Measurements from ENCODE around the gene ATR.
"Not testable (repeated sequence)": the region's sequence is repeated elsewhere in the genome, so short reads cannot be mapped to it uniquely, and the experiment has no call there.

ATR gene

DNA sequence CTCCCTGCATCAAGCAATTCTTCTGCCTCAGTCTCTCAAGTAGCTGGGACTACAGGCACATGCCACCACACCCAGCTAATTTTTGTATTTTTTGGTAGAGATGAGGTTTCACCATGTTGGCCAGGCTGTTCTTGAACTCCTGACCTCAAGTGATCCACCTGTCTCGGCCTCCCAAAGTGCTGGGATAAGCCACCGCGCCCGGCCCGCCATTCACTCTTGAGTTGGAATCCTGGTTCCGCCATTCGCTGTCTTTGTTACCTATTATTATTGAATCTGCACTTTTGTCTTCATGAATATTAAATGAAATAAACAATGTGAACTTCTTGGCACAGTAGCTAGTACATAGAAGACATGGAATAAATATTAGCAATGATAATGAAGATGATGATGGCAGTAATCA, 13.7 kb upstream of the ATR start:
- DNase-seq, result not testable (repeated sequence)

DNA sequence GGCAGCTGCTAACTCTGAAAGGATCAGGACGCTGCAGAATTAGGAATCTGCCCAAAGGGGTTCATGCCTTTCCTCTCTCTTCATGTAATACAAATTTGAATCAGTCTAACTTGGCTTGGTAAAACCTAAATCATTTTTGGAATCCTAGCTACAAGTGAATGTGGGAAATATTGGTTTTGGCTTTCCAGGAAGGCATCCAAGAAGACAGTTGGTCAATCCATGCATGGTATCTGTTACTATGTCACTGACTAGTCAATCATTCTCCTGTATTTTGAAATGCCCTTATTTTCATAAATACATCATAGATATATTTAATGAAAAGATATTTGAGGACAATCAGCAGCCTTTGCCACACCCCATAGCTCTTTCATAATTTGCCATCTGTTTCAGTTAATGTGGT, 10.2 kb upstream of the ATR start:
- no peak for DNase-seq

DNA sequence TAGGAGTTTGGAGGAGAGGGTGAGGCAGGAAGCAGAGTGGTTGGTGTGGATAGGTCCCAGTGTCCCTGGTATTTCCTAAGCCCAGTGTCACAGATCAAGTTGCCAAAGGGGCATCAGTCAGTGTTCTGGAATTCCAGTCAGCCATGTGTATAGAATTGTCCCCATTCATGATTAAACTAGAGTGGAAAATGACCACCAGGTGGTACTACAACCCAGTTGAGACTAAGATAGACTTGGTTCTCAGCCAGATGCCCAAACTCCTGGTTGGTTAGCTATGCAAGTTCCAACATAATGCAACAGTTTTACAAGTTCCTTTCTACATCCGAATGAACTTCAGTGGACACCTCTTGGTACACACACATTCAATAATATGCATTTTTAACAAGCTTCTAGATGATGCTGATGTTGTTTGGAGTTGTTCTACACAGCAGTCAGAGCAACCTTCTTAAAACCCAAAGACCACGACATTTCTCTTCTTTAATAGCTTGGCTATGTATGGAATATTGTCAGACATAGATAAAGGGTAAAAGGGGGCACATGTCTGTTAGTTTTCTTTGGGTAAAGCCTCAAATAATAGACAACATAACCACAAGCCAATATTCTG, 8.4 kb upstream of the ATR start:
- DNase-seq, result peak; percentile 52

DNA sequence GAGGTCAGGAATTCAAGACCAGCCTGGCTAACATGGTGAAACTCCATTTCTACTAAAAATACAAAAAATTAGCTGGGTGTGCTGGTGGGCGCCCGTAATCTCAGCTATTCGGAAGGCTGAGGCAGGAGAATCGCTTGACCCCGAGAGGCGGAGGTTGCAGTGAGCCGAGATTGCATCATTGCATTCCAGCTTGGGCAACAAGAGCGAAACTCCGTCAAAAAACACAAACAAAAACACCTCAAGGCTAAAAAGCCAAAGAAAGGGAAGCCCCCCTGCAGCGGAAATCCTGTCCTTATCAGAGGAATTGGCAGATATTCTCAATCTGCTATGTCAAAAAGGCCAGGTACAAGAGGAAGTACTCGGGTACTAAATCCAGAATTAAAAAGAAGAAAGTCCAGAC, 2.5 kb upstream of the ATR start:
- not testable (repeated sequence) for DNase-seq

DNA sequence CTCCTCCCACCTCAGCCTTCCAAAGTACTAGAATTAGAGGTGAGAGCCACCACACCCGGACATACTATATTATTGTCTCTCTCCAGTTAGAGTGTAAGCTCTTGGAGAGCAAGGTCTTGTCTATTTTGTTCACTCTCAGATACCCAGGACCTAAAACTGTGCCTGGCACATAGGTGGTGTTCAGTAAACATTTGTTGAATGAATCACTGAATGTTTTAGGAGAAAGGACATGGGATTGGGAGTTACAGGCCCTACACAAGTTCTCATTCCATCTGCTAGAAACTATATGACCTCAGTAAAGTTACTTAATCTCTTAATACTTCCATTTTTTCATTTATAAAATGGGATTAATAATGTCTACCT, 1.5 kb upstream of the ATR start:
- DNase-seq, result no peak

DNA sequence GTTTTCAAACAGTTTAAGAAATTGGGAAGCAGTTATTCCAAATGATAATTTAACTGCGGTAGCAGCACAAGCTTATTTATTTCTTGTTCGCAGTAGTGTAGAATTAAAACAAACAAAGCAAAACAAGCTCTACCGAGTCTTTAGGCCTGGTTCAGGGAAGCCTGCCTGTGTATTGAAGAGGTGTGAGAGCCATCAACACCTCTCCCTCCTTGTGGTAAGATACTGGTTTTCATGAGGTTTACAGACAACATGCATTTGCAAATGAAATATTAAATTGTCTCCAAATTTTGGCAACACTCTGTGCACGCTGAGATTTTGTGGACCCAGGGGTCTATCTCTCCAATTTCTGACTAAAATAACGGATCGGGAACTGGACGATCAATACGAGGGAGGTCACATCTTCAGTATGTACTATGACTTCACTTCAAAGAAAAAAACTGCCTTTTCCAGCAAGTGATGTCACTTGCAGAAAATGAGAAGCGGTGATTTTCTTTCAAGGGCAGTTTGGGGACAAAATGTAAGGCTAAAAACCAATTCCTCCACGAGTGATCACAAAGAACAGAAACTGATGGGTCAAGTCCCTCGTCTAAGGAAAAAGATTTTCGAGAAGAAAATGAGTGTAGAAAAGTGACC, 721 bp downstream of the ATR start:
- DNase-seq, result peak; percentile 20

DNA sequence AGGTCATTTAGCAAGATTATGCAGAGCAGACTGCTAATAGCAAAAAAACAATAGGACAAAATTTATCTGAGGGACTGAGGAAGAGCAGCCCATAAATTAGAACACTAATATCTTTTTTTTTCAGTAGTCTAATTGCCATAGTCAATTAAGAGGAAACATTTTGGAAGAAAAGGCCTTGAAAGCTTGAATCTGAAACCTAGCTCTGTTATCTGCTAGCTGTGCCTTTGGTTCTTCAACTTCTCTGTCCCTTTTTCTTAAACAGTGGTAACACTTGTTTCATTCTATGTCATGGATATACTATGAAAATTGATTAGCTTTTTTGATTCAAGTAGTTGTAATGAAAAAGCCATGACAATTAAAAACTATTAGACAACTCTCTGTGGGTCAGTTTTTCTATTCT, 1.7 kb downstream of the ATR start:
- no peak for DNase-seq

DNA sequence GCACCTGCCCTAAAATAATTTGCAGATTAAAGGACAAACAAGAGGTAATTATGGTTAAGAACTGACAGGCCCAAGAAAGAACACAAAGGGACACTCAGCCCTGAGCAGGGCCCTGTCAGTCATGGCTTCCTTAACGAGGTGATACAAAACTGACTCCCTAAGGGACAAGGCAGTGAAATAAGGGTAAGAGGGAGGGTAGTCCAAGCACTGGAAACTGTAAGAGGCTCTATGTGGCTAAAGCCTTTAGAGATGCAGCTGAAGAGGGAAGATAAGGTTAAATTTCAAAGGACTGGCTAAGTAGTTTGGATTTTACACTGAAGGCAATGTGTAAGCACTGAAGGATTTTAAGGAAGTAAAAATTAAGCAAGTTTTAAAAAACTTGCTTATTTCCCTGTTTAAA, 3.9 kb downstream of the ATR start:
- DNase-seq, result no peak

DNA sequence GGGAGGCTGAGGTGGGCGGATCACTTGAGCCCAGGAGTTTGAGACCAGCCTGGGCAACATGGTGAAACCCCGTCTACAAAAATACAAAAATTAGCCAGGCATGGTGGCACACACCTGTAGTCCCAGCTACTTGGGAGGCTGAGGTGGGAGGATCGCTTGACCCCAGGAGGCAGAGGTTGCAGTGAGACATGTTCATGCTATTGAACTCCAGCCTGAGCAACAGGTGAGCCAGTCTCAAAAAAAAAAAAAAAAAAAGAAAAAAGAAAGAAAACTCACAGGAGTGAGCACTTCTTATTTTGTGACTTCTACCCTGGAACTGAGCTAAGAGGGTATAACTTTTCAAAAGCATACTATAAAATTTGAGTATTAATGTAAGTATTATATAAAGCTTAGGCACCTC, 4.3 kb downstream of the ATR start:
- DNase-seq, result not testable (repeated sequence)

DNA sequence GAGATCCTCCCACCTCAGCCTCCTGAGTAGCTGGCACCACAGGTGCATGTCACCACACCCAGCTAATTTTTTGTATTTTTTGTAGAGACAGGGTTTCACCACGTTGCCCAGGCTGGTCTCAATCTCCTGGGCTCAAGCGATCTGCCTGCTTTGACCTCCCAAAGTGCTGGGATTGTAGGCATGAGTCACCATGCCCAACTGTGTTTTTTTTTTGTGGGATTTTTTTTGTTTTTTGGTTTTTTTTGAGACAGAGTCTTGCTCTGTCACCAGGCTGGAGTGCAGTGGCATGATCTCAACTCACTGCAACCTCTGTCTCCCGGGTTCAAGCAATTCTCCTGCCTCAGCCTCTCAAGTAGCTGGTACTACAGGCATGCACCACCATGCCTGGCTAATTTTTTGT, 9.1 kb downstream of the ATR start:
- not testable (repeated sequence) for DNase-seq

DNA sequence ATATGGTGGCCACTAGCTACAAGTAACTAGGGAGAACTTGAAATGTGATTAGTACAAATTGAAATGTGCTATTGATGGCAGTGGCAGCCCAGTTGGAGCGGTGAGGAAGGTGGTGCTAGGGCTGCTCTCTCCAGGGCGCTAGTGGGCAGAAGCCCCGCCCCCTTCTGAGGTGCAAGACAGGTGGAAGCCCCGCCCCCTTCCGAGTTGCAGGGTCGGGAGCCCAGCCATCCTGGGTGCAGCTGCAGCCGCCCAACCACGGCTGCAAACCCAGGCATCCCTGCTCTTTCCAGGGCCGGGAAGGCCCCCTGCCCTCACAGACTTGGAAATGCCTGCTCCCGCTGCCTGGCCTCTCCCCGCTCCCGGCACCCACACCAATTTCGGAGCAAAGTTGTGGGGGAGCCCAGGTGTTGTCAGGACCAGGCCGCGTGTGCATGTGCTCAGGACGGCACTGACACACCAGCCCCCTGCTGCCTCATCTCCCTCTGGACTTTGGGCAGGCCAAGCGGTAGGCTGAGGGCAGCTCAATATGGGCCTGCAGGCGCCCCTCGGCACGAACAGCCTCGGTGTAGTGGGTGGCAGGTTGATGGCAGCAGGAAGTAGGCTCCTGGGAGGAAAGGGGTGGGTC, 10.0 kb downstream of the ATR start:
- no peak for DNase-seq

DNA sequence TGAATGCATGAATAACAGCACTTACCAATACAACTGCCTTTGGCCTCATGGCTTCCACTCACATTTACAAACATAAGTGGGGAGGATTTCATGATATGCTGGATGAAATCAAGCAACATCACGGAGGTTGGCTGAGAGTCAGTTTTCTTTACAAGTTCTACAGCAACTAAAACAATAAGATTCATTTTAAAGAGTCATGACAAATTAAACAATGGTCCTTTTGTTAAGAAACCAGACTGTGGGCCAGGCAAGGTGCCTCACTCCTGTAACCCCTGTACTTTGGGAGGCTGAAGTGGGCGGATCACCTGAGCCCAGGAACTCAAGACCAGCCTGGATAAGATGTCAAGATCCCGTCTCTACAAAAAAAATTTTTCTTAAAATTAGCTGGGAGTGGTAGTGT, 12.4 kb downstream of the ATR start:
- no peak for DNase-seq

DNA sequence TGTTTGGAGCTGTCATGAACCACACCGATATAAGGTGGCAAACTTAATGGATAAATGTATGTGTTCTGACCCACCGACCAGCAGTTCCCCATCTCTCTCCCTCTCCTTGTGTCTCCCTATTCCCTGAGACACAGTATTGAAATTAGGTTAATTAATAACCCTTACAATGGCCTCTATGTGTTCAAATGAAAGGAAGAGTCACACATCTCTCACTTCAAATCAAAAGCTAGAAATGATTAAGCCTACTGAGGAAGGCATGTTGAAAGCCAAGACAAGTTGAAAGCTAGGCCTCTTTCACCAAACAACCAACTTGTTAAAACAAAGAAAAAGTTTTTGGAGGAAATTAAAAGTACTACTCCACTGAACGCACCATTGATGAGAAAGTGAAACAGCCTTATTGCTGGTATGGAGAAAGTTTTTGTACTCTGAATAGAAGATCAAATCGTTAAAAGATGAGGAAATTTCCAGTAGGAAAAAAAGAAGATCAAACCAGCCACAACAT, 15.0 kb downstream of the ATR start:
- DNase-seq, result peak; percentile 44

DNA sequence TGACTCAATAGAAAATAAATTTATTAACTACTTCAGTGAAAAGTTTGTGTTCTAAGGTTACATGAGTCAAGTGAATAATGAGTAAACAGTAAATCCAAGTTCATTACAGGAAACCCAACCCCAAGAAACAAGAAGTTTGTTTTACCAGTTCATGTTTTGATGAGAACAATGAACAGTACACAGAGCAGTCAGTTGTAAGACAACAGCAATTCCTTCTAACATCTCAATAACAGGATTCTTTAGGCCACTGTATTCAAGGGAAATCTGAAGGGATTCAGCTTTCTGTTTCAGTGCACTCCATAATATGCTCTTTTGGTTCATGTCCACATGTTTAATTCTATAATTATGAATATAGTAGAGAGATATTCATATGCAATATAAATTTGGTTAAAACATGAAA, 18.4 kb downstream of the ATR start:
- DNase-seq, result no peak

DNA sequence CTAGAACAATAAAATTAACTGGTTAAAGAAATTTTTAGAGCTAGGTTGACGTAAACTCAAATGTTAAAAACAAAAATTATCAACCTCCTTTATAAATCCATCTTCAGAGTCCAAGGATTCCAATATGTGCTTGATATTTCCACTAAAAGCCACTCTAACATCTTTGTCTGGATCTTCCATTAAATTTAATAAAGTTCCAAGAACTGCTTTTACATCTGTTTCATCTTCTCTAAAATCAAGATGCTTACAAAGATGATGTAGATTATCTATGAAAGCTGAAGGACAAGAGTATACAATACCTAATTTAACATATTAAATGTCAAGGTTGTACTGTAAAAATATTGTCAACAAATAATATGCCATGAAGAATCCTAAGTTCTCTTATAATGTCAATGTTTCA, 24.8 kb downstream of the ATR start:
- no peak for DNase-seq

DNA sequence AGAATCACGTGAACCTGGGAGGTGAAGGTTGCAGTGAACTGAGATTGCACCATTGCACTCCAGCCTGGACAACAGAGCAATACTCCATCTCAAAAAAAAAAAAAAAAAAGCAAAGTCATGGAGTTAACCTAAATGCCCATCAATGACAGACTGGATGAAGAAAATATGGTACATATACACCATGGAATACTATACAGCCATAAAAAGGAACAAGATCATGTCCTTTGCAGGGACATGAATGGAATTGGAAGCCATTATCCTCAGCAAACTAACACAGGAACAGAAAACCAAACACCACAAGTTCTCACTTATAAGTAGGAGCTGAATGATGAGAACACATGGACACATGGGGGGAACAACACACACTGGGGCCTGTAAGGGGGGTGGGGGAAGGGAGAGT, 26.0 kb downstream of the ATR start:
- DNase-seq, result not testable (repeated sequence)

DNA sequence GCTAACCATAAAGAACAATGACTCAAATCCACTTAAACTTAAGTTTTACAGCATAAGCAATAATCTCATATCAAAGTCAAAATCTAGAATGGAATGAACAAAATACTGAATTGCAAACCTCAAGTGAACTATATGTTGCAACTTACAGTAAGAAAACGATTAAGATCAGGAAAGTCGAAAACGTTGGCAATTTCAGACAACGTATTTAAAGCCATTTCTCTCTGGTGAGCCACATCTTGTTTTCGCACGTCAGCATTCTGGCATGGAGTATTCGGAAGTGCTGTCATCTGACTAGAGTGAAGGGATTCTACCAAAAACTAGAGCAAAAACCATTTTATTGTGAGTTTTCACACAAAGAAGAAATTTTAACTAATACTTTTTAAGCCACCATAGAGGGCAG, 28.5 kb downstream of the ATR start:
- no peak for DNase-seq

DNA sequence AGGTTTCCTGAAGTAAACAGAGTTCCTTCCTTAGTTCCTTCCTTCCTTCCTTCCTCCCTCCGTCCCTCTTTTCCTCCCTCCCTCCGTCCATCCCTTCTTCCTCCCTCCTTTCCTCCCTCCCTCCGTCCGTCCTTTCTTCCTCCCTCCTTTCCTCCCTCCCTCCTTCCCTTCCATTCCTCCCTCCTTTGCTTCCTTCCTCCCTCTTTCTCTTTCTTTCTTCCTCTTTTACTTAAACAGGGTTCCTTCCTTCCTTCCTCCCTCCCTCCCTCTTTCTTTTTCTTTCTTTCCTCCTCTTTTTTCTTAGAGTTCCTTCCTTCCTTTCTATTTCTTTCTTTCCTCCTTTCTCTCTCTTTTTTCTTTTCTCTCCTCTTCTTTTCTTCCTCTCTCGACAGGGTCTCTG, 35.2 kb downstream of the ATR start:
- DNase-seq, result no peak

DNA sequence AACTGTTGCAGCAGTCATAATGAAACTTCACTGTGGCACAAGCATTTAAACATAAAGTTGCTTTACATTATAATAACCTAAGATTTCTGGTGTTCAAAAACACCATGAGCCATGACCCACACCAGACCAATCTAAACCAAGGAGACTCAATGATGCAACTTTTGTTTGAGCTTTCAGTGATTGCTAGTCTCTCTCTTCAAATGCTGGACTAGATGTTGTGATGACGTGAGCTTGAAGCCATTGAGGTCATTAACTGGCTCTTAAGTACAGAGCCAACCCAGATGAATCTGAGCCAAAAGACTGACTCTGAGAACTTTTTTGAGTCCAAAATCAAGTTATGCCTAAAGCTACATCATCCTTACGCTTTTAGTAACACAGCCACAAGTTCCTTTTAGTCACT, 36.5 kb downstream of the ATR start:
- DNase-seq, result peak; percentile 0

DNA sequence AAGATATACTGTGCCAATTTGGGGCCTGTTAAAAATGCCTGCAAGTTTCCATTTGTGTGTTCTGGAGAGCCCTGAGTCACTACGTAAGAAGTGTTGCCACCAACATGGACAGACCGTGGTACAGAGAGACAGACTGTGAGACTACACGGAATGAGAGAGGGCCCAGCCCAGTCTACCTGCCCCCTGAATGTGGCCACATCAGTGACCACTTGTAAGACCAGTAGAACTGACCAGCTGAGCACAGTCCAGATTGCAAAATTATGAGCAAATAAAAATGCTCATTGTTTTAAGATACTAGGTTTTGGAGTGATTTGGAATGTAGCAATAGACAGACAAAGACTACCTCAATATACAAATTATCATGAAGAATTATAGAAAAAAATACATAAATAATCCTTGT, 42.0 kb downstream of the ATR start:
- DNase-seq, result no peak

DNA sequence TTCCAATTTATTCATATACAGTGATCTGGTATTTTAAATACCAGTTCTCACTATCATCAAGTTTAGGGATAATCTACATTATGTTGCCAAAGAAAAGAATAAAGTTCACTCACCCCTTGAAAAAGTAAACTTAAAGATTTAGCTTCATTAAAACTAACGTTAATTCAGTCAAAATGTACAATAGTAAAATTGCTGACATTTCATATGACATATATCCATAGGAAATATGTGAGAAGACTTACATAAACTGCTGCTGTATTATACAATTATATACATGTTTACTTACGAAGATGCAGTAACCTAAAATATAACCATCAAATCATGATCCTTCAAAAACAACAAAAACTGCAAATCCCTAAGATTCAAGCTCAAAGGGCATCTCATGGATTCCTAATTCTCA, 44.0 kb downstream of the ATR start:
- DNase-seq, result no peak

DNA sequence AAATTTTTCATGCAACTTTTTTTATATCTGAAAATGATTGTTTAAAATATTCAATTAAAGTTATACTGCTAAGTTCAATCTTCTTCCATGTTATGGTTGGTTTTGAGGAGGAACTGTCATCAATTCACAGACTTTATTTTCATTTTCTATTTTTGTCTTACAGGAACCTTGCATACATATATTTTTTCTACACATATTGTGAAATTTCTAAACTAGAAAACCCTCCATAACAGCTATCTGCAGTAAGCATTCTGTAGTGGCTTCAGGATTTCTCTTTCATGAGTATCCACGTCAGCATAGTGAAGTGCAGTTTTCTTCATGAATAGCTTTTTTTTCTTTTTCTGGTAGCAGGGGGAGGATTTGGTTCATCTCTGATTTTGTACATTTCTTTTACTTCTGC, 48.2 kb downstream of the ATR start:
- no peak for DNase-seq

DNA sequence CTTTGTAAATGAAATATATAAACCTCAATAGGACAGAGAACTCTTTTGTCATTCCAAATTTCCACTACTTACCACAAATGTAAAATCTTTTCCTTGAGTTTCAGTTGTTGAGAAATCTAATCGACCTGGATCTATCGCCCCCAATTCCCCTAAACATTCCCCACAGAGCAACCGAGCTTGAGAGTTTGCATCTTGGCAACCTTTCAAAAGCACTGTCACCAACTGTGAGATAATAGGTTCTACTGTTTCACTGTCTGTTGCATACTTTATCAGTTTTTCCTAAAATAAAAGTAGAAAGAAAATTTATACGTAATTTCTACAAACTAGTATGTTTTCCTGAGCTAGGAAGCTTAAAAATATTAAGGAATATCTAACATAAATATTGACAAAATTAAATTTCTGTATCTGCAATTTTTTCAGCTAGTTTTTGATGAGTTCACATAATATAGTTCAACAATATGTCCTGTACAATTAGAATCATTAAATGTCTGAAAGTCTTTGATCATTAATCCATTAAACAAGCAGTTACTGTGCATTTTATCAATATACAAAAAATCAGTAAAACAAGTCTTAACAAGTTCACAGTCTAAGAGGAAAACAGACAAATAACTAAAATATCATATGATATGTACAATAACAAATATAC, 54.5 kb downstream of the ATR start:
- no peak for DNase-seq

DNA sequence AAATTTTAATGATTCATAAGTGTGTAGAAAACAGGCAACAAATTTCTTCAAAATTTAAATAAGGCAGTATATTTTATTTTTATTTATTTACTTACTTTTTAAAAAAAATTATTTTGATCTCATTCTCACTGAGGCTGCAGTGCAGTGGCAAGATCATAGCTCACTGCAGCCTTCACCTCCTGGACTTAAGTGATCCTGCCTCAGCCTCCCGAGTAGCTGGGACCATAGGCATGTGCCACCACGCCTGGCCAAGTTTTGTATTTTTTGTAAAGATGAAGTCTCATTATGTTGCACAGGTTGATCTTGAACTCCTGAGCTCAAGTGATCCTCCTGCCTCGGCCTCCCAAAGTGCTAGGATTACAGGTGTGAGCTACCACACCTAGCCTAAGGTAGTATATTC, 69.5 kb downstream of the ATR start:
- no peak for DNase-seq

Measured in activated CD4-positive, alpha-beta T cell treated with anti-CD3 and anti-CD28 coated beads, Interleukin-10, Interleukin-2, amounts not matched to agents 100 ng/mL and 50 ng/mL, durations not matched to agents 16 hours and 8 hours (primary cell).